PC-9 (cell line): ENCODE data around the gene RO60. TPM values are rescaled to one million over a fixed set of nuclear protein-coding genes. Genes with fewer than 3 reads are reported as not detected.

Experiments used
- BruUV-seq: library from RNA; stranded (reverse); fragments of 400-500 nt; replicated peaks from 2 replicates; lab custom pipeline; 2021; lab: Mats Ljungman, UMichigan
- CTCF ChIA-PET: fragments of 300-600 bp; sonication (Branson Sonifier 250); formaldehyde crosslinking; loops from one replicate; lab custom pipeline; 2022; ENCODE audit warnings: antibody characterized with exemption; lab: Charles Lee
- POLR2A ChIA-PET: fragments of 300-600 bp; sonication (Branson Sonifier 250); formaldehyde crosslinking; loops from one replicate; lab custom pipeline; 2022; ENCODE audit warnings: antibody characterized with exemption; ENCODE audit not compliant: unreplicated experiment; lab: Charles Lee
- DNase-seq, 2 experiments: peaks; one replicate each; pipeline versions ENCODE4 v3.0.0 to v3.0.0-alpha.2; 2015 to 2022; ENCODE audit warnings: mixed read lengths in 1 of 2
- H2AFZ ChIP-seq: fragments of 200-600 bp; sonication (generic); 2 replicates; pipeline ENCODE4 v1.8.1; 2017; ENCODE audit warnings: antibody characterized with exemption
- H3F3A ChIP-seq: fragments of 200-600 bp; sonication (generic); 2 replicates; pipeline ENCODE4 v1.8.1; 2017; ENCODE audit warnings: antibody characterized with exemption, mild to moderate bottlenecking, low read depth; ENCODE audit not compliant: insufficient read depth
- H3K27ac ChIP-seq: fragments of 200-600 bp; sonication (generic); 2 replicates; pipeline ENCODE4 v1.6.1; 2016; ENCODE audit warnings: mixed run types
- H3K27me3 ChIP-seq: fragments of 200-600 bp; sonication (generic); 2 replicates; pipeline ENCODE4 v1.6.1; 2016; ENCODE audit warnings: low read depth, mixed run types; ENCODE audit not compliant: insufficient read depth
- H3K36me3 ChIP-seq: fragments of 200-600 bp; sonication (generic); 2 replicates; pipeline ENCODE4 v1.6.1; 2016; ENCODE audit warnings: low read depth, mixed run types
- H3K4me1 ChIP-seq: fragments of 200-600 bp; sonication (generic); replicated peaks from 2 replicates; pipeline ENCODE4 v1.6.1; 2016; ENCODE audit warnings: mixed run types; ENCODE audit not compliant: insufficient read depth
- H3K4me2 ChIP-seq: fragments of 200-600 bp; sonication (generic); 2 replicates; pipeline ENCODE4 v1.6.1; 2017; ENCODE audit warnings: mixed run types
- H3K4me3 ChIP-seq: fragments of 200-600 bp; sonication (generic); 2 replicates; pipeline ENCODE4 v1.6.1; 2016; ENCODE audit warnings: mixed run types
- H3K79me2 ChIP-seq: fragments of 200-600 bp; sonication (generic); 2 replicates; pipeline ENCODE4 v1.6.1; 2017; ENCODE audit warnings: low read depth, mixed run types
- H3K9me2 ChIP-seq: fragments of 200-600 bp; sonication (generic); 2 replicates; pipeline ENCODE4 v1.8.1; 2017; ENCODE audit warnings: mild to moderate bottlenecking; ENCODE audit not compliant: insufficient read depth
- H3K9me3 ChIP-seq: fragments of 200-600 bp; sonication (generic); 2 replicates; pipeline ENCODE4 v1.8.1; 2016; ENCODE audit warnings: low read depth; ENCODE audit not compliant: insufficient read depth
- H4K20me1 ChIP-seq: fragments of 200-600 bp; sonication (generic); 2 replicates; pipeline ENCODE4 v1.8.1; 2017; ENCODE audit not compliant: insufficient read depth
- EZH2 ChIP-seq: fragments of 200-600 bp; sonication (generic); IDR thresholded peaks from 2 replicates; pipeline ENCODE4 v1.8.0; 2017; ENCODE audit warnings: antibody characterized with exemption, low read depth
- intact Hi-C: fragments of 100-400 bp; cut with micrococcal nuclease; formaldehyde crosslinking; loops from one replicate; pipeline ENCODE4 v1.10.0; 2022; ENCODE audit not compliant: unreplicated experiment
- total RNA-seq: library from RNA; stranded (reverse); gene quantifications from 2 replicates; pipeline ENCODE4 v1.2.3, GENCODE V29; 2021
- TF ChIP-seq, protein P1 (sequence below): fragments of 200-600 bp; sonication (generic); conservative IDR thresholded peaks from 2 replicates; pipeline ENCODE4 v1.6.1; 2017; ENCODE audit warnings: mixed run types, antibody characterized with exemption, mild to moderate bottlenecking, moderate library complexity

Gene RO60
- total RNA-seq, 1 experiment from 2014 or later, result 49.2 TPM

DNA sequence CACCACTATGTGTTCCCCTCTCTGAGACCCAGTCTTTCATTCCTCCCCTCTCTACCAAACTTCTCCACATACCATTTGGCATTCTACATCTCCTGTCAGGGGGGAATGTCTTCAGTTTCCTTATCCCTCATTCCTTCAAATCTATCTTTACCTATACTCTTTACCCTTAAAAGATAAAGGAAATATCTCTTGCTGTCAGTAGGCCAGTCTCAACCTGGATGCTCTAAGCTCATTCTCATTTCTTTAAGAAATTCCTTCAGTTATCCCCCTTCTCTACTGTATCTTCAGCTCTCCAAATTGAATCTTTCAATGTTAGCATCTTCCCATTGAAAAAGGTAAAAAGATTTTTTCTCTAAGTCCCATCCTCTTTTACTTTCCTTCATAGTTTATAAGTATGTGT lies 6.5 kb downstream of the RO60 start:
- ChIA-PET CTCF (no interaction called here), POLR2A (no interaction called here)
- no peak for DNase-seq
- no TSS peak for BruUV-seq
- Histone ChIP-seq H3K4me3 (no peak overlapping the region), H3K27ac (no peak overlapping the region), H3K9me3 (no peaks in the 10 kb centered on the region), H3F3A (no peaks in the 10 kb centered on the region), H3K4me1 (peaks cover 8% of the 10 kb centered on the region), H4K20me1 (peaks cover 5% of the 10 kb centered on the region; the same call in 1 of the 2 replicates), H3K4me2 (no peak overlapping the region), H3K36me3 (peaks cover 3% of the 10 kb centered on the region; the same call in 1 of the 2 replicates), H3K79me2 (peaks cover 74% of the 10 kb centered on the region), H3K27me3 (no peaks in the 10 kb centered on the region), H3K9me2 (no peaks in the 10 kb centered on the region), H2AFZ (no peak overlapping the region)
- TF ChIP-seq, protein P1, sequence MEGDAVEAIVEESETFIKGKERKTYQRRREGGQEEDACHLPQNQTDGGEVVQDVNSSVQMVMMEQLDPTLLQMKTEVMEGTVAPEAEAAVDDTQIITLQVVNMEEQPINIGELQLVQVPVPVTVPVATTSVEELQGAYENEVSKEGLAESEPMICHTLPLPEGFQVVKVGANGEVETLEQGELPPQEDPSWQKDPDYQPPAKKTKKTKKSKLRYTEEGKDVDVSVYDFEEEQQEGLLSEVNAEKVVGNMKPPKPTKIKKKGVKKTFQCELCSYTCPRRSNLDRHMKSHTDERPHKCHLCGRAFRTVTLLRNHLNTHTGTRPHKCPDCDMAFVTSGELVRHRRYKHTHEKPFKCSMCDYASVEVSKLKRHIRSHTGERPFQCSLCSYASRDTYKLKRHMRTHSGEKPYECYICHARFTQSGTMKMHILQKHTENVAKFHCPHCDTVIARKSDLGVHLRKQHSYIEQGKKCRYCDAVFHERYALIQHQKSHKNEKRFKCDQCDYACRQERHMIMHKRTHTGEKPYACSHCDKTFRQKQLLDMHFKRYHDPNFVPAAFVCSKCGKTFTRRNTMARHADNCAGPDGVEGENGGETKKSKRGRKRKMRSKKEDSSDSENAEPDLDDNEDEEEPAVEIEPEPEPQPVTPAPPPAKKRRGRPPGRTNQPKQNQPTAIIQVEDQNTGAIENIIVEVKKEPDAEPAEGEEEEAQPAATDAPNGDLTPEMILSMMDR, result no peak
- TF ChIP-seq EZH2, result no peak
- intact Hi-C loops, result no loop called here

DNA sequence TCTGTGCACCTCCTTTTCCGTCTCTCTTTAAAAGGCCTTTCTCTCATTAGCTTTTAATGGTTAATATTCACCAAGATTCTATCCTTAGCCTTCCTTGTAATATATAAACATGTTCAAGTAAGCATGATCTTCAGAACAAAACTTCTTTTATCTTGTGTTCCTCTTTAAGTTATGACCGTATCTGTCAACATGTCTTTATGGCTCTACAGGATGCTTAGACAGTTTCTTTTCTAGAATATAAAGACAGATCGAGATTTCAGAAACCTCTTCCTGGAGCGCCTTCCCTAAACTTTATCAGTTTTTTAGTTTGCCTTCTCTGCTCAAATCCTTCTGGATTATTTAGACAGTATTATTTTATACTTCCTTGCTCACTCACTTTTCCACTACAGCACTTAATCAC lies 7.2 kb downstream of the RO60 start:
- H4K20me1 ChIP-seq, result no peaks in the 10 kb centered on the region
- TF ChIP-seq, protein P1, result no peak
- TF ChIP-seq EZH2, result no peak
- no peaks in the 10 kb centered on the region for H3K9me2 ChIP-seq
- no peaks in the 10 kb centered on the region for H3K27me3 ChIP-seq
- ChIA-PET POLR2A (no interaction called here), CTCF (no interaction called here)
- no peak overlapping the region for H3K4me2 ChIP-seq
- no peaks in the 10 kb centered on the region for H3F3A ChIP-seq
- no peak overlapping the region for H3K27ac ChIP-seq
- H2AFZ ChIP-seq, result no peak overlapping the region
- H3K36me3 ChIP-seq, result peaks cover 3% of the 10 kb centered on the region; the same call in 1 of the 2 replicates
- DNase-seq, result no peak
- H3K79me2 ChIP-seq, result peaks cover 67% of the 10 kb centered on the region
- H3K4me3 ChIP-seq, result no peak overlapping the region
- BruUV-seq, result no TSS peak
- no peaks in the 10 kb centered on the region for H3K9me3 ChIP-seq
- H3K4me1 ChIP-seq, result peaks cover 2% of the 10 kb centered on the region; the same call in 1 of the 2 replicates
- intact Hi-C loops, result no loop called here

- POLR2A ChIA-PET, result no interaction called here
- no TSS peak for BruUV-seq
- peaks cover 8% of the 10 kb centered on the region; the same call in 1 of the 2 replicates for H3K36me3 ChIP-seq
- no peaks in the 10 kb centered on the region for H3K27me3 ChIP-seq
- H3K27ac ChIP-seq, result no peak overlapping the region
- H3K9me3 ChIP-seq, result no peaks in the 10 kb centered on the region
- CTCF ChIA-PET, result no interaction called here
- no peaks in the 10 kb centered on the region for H3K9me2 ChIP-seq
- DNase-seq, result no peak
- peaks cover 53% of the 10 kb centered on the region for H3K79me2 ChIP-seq
- no peaks in the 10 kb centered on the region for H3K4me1 ChIP-seq
- H3F3A ChIP-seq, result no peaks in the 10 kb centered on the region
- H3K4me3 ChIP-seq, result no peak overlapping the region
- intact Hi-C loops, result no loop called here
- H2AFZ ChIP-seq, result no peak overlapping the region
- no peak overlapping the region for H3K4me2 ChIP-seq
- TF ChIP-seq, protein P1, result no peak
- no peak for TF ChIP-seq EZH2
- H4K20me1 ChIP-seq, result no peaks in the 10 kb centered on the region
Measured at GRCh38 chr1:193068013-193068412, 8.6 kb downstream of the RO60 start.
